GM06990 (cell line): ENCODE results near the gene PTPRN2.

Source experiments
- DNase-seq: peaks from one replicate; pipeline ENCODE4 v3.0.0-alpha.2; 2011; ENCODE audit not compliant: insufficient read length; ENCODE audit errors: extremely low read depth
- H3K27me3 ChIP-seq: replicated peaks from 2 replicates; pipeline ENCODE4 v1.6.0; 2011; ENCODE audit warnings: low read length; ENCODE audit not compliant: control insufficient read depth, insufficient read depth
- H3K36me3 ChIP-seq: 2 replicates; pipeline ENCODE4 v1.5.1; 2011; ENCODE audit warnings: low read length; ENCODE audit not compliant: control insufficient read depth, insufficient read depth
- H3K4me3 ChIP-seq: replicated peaks from 2 replicates; pipeline ENCODE4 v1.5.1; 2011; ENCODE audit warnings: low read depth, mild to moderate bottlenecking, control low read depth, low read length
- TF ChIP-seq, protein P1 (sequence below): IDR thresholded peaks from 2 replicates; pipeline ENCODE4 v1.5.1; 2011; ENCODE audit warnings: low read length, control low read depth, mild to moderate bottlenecking, inconsistent platforms; ENCODE audit not compliant: insufficient read depth, poor library complexity, severe bottlenecking

PTPRN2 gene

DNA sequence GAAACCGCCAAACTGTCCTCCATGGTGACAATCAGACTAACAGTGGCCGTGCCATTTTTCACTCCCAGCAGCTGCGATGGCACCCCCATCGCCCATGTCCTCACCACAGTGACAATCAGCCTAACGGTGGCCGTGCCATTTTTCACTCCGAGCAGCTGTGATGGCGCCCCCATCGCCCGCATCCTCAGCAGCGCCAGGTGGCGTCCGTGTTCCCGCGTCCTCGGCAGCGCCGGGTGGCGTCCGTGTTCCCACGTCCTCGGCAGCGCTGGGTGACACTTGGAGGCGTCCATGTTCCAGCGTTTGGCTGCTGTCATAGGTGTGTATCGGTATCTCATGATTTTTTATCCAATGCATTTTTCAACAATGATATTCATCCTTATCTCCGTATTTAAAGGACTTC is 267.3 kb downstream of the PTPRN2 start:
- no peaks in the 10 kb centered on the region for H3K36me3 ChIP-seq
- TF ChIP-seq, protein P1, sequence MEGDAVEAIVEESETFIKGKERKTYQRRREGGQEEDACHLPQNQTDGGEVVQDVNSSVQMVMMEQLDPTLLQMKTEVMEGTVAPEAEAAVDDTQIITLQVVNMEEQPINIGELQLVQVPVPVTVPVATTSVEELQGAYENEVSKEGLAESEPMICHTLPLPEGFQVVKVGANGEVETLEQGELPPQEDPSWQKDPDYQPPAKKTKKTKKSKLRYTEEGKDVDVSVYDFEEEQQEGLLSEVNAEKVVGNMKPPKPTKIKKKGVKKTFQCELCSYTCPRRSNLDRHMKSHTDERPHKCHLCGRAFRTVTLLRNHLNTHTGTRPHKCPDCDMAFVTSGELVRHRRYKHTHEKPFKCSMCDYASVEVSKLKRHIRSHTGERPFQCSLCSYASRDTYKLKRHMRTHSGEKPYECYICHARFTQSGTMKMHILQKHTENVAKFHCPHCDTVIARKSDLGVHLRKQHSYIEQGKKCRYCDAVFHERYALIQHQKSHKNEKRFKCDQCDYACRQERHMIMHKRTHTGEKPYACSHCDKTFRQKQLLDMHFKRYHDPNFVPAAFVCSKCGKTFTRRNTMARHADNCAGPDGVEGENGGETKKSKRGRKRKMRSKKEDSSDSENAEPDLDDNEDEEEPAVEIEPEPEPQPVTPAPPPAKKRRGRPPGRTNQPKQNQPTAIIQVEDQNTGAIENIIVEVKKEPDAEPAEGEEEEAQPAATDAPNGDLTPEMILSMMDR, result no peak
- no peak for DNase-seq
- no peak overlapping the region for H3K4me3 ChIP-seq
- H3K27me3 ChIP-seq, result no peaks in the 10 kb centered on the region

DNA sequence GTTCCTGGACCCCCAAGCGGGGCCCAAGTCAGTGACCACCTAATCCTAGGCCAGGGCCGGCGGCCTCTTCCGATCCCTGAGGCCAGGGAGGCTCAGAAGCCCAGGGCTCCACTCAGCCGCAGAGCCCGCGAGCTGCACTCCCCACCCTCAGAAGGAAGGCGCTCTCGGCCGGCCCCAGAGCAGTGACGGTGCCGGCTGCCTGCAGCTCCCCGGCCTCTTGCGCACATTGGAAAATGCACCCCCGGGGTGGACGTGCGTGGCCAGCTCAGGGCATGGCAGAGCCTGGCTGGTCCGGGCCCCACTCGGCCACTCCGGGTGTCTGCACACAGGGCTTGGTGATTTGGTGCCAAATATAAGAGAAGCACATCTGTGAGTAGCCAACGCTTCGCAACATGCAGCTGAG is 269.1 kb downstream of the PTPRN2 start:
- TF ChIP-seq, protein P1, result no peak
- H3K27me3 ChIP-seq, result no peaks in the 10 kb centered on the region
- DNase-seq, result no peak
- H3K4me3 ChIP-seq, result no peak overlapping the region
- no peaks in the 10 kb centered on the region for H3K36me3 ChIP-seq

DNA sequence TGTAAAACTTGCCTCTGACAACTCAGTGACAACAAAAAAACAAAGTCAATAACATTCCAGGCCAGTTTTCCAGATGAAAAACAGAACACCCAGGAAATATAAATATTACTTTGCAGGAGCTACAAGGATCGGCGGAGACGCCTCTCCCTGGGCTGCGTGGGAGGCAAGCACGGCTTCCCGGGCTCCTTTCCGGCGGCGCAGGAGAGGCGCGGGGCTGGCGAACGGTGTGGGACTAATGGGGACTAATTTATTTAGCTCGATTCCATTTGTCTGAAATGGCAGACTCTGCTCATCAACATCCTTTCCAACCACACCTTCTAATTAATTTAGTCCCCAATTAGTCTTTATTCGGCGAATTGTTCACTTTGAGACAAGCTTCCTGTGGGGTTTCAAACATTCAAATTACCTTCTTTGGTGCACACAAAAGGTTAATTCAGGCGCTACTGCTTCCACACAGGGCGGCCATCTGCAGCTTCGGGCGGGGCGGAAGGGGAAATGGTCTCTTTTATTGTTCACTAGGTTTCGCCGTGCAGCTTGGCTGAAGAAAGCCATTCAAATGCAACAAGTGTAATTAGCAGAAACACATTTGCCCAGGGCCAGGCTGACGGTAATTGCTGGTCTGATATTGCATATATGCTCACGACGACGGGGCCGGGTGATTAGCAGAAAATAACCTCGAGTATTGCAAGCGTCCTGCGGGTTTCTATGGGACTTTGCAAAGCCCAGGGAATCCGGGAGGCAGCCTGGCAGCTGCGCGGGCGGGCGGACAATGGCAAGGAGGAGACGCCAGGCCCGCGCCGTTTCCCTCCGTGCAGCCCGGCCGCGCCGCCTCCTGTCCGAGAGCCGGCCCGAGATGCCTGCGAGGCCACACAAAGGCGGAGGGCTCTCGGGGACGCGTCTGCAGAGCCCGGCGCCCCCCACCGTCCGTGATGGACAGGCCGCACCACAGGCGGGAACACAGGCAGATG is 270.1 kb downstream of the PTPRN2 start:
- H3K36me3 ChIP-seq, result no peaks in the 10 kb centered on the region
- H3K27me3 ChIP-seq, result no peaks in the 10 kb centered on the region
- TF ChIP-seq, protein P1, result no peak
- no peak overlapping the region for H3K4me3 ChIP-seq
- DNase-seq, result no peak

DNA sequence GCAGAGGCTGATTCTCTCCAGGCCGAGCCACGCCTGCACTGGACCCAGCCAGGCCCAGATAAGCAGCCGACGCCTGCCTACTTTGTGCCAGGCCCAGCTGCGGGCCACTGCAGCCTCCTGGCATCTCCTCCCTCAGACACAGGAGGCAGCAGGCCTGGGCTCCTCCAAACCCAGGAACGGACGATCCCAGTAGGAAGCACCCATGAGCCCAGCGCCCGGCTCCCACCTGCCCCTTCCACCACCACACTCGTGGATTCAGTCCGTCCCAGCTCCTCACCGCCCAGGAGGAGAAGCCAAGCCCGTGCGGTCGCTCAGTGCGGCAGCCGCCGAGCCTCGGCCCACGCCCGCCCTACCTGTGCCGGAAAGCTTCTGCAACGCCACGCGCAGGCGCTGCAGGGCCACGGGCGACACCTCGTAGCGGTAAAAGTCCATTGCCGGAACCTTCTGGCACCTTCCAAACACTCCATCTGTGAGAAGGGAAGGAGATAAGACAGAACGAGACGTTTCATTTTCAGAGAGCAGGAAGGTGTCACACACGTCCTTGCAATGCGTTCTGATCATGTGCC is 271.1 kb downstream of the PTPRN2 start:
- H3K4me3 ChIP-seq, result no peak overlapping the region
- TF ChIP-seq, protein P1, result no peak
- no peaks in the 10 kb centered on the region for H3K27me3 ChIP-seq
- H3K36me3 ChIP-seq, result no peaks in the 10 kb centered on the region
- DNase-seq, result no peak

DNA sequence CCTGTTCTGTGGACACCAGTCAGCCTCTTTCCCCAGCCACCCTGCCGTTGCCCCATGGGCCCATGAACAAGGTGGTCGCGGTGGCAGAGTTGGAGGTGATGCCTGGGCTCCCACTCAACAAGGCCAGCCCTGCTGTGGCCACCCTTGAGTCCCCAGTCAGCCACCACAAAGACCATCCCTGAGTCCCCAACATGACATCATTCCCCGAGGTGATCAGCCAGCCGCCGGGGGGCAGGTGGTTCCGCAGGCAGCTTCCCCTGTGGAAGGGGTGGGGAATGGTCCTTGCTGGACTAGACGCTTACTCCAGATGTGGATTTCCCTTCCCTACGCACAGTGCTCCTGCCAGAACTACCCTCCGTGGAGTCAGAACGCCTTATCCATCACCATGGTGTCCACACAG is 271.7 kb downstream of the PTPRN2 start:
- Histone ChIP-seq H3K4me3 (no peak overlapping the region), H3K27me3 (no peaks in the 10 kb centered on the region), H3K36me3 (no peaks in the 10 kb centered on the region)
- no peak for DNase-seq
- TF ChIP-seq, protein P1, result no peak
